ENCODE results near the gene VWC2L. TPM values are rescaled to one million over a fixed set of nuclear protein-coding genes. Genes with fewer than 3 reads are reported as not detected.

The VWC2L gene
- total and polyA plus RNA-seq, 2 of the 4 experiments (the other 2 are of a cell fraction): not detected

DNA sequence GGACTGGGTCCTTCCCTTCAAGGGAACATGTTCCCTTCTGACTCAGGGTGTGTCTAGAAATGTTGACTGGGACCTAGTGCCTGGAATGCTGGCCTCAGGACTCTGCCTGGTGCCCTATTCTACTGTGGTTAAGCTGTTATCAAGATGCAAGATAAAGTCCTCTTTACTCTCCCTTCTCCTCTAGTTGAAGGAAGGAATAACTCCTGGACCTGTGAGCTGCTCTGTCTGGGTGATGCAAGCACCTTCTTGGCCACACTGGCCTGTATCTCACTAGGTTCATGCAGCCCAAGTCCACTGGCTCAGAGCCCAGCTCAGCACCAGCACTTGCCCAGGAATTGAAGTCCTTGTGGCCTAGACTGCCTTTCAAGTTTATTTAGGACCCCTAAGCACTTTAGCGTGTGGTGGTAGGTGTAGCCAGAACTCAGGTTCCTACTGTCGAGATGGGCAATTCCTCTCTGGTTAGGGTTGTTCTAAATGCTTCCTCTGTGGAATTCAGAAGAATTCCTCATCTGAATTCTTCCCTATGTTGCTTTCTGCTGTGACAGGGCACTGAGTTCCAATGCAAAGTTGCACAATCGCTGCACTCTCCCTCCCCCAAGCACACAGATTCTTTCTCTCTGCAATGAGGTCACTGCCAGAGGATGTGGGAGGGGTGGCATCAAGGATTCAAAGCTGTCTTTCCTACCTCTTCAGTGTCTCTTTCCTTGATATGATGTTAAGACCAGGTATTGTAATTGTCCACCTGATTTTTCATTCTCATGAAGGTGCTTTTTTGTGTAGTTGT, 54.7 kb downstream of the VWC2L start:
- Histone ChIP-seq H4K5ac (ENCODE audit: low read depth, low read length) (peak overlapping the region; percentile 61), H4K8ac (ENCODE audit: low read depth in 2 of 2, low read length in 2 of 2) (peak overlapping the region; percentile 5 to 11; a peak in 2 of 4 replicates), H3K36me3 (ENCODE audit: control insufficient read depth, insufficient read depth, low read length) (no peaks in the 10 kb centered on the region), H3K27me3 (ENCODE audit: control insufficient read depth, insufficient read depth, low read length) (no peaks in the 10 kb centered on the region), H3K9me3 (ENCODE audit: control insufficient read depth, insufficient read depth, low read length) (no peaks in the 10 kb centered on the region), H4K91ac (ENCODE audit: insufficient read depth, low read depth, low read length) (peak overlapping the region; percentile 60; the same call in 1 of the 2 replicates), H3K9ac (ENCODE audit: low read depth, low read length) (no peak overlapping the region), H3K18ac (ENCODE audit: low read depth, low read length) (peak overlapping the region; percentile 85), H2AK5ac (ENCODE audit: low read depth, low read length) (no peak overlapping the region), H3K56ac (ENCODE audit: extremely low read depth, insufficient read depth, low read length) (no peak overlapping the region), H3K9me1 (ENCODE audit: insufficient read depth, low read length) (peaks cover 5% of the 10 kb centered on the region; the same call in 1 of the 2 replicates), H3K23ac (ENCODE audit: low read depth, low read length) (no peak overlapping the region), H3K4me1 (ENCODE audit: control insufficient read depth, insufficient read depth, low read length) (peaks cover 7% of the 10 kb centered on the region), H4K20me1 (ENCODE audit: insufficient read depth, low read length) (no peaks in the 10 kb centered on the region), H2BK120ac (ENCODE audit: low read depth, low read length) (peak overlapping the region; percentile 59), H2BK20ac (ENCODE audit: low read depth, low read length) (peak overlapping the region; percentile 74), H2AFZ (replicated peaks; ENCODE audit: low read length, poor library complexity) (peak overlapping the region; percentile 5), H2AK9ac (replicated peaks; ENCODE audit: low read depth, low read length, poor library complexity) (no peak overlapping the region), H3K27ac (ENCODE audit: insufficient read depth, low read length) (peak overlapping the region; percentile 69; the same call in 1 of the 2 replicates), H3K14ac (replicated peaks; ENCODE audit: low read depth, low read length) (peak overlapping the region; percentile 28; the same call in 1 of the 2 replicates), H3K4me3 (ENCODE audit: insufficient read depth, low read depth, low read length) (no peak overlapping the region), H2BK15ac (ENCODE audit: low read depth, low read length) (peak overlapping the region; percentile 5; the same call in 1 of the 3 replicates), H3K79me1 (ENCODE audit: low read depth in 1 of 2, low read length in 2 of 2) (no peaks in the 10 kb centered on the region), H3K4ac (ENCODE audit: low read depth, low read length) (peak overlapping the region; percentile 73), H2BK5ac (ENCODE audit: low read depth, low read length, poor library complexity, severe bottlenecking) (peak overlapping the region; percentile 79), H3K4me2 (ENCODE audit: low read depth, low read length) (peak overlapping the region; percentile 58; the same call in 1 of the 2 replicates)
- ChIA-PET CTCF (interaction anchor here (0.6 kb wide), 1 partner anchor 62 kb away, joined by 3 read pairs; no protein-coding TSS in a partner anchor), POLR2A (ENCODE audit: unreplicated experiment) (no interaction called here)
- TF ChIP-seq MAZ (IDR thresholded peaks at IDR 0.05; ENCODE audit: borderline replicate concordance, low read depth, low read length): peak; percentile 4; the same call in 1 of the 2 replicates
- TF ChIP-seq CEBPB (IDR thresholded peaks at IDR 0.05; ENCODE audit: low read depth, low read length): peak; percentile 99
- no peak for TF ChIP-seq MXI1 (IDR thresholded peaks at IDR 0.05; ENCODE audit: borderline replicate concordance, low read depth, low read length)
- TF ChIP-seq RCOR1 (IDR thresholded peaks at IDR 0.05; ENCODE audit: insufficient replicate concordance, low read length): no peak
- intact Hi-C loops (cut with micrococcal nuclease) (loop anchor here (1.0 kb wide), 1 partner anchor 344 kb away; the partner anchor contains the start of gene BARD1), dilution Hi-C loops (cut with HindIII; ENCODE audit: low sequenced_read_pairs, unreplicated experiment) (no loop called here), in situ Hi-C loops (cut with MboI; ENCODE audit: low sequenced_read_pairs) (no loop called here)
- BruUV-seq (replicated peaks): no TSS peak
- DNase-seq (peak; percentile 62), ATAC-seq (ENCODE audit: low read depth) (peak; percentile 94)
- WGBS, 2 experiments (ENCODE audit: extremely low coverage in 2 of 2, insufficient read length in 1 of 2): no CpG with 5 or more reads among the region's 3 CpGs

All from IMR-90 (cell line).